DMS53 treated with DMSO at 0.1 percent for 48 hours (cell line): ENCODE results near the gene ZNF529.

Experiments
- DNase-seq: peaks from one replicate; lab custom pipeline; 2025; ENCODE audit not compliant: unreplicated experiment; lab: John Stamatoyannopoulos, UW

ZNF529 gene

DNA sequence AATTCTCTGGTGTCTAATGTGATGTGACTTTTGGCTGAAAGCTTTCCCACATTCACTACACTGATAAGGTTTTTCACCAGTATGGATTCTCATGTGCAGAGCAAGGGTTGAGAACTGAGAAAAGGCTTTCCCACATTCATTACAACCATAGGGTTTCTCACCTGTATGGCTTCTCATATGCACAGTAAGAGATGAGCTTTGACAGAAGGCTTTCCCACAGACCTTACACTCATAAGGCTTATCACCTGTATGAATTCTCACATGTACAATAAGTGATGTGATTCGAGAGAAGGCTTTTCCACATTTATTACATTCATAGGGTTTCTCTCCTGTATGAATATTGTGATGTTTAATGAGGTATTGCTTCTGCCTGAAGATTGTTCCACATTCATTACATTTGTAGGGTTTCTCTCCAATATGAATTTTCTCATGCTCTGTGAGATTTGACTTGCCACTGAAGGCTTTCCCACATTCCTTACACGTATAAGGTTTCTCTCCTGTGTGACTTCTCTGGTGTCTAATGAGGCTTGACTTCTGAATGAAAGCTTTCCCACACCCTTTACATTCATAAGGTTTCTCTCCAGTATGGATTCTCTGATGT is 59.0 kb downstream of the ZNF529 start:
- DNase-seq, result no peak

DNA sequence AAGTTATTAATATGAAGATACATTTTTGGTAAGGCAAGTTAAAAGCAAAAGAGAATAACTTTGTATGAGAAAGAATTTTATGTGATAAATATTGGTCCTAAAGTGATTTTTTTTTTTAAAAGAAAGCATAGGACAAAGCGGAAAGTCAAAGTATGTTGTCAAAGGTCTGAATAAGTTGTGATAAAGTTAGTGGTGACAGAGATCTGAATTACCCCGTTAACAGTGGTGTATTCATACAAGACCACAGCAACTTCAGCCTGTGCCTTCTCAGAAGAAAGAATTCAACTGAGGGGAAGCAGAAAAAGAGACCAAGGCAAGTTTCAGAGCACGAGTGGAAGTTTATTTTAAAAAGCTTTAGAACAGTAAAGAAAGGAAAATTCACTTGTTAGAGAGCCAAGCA is 64.8 kb downstream of the ZNF529 start:
- no peak for DNase-seq

DNA sequence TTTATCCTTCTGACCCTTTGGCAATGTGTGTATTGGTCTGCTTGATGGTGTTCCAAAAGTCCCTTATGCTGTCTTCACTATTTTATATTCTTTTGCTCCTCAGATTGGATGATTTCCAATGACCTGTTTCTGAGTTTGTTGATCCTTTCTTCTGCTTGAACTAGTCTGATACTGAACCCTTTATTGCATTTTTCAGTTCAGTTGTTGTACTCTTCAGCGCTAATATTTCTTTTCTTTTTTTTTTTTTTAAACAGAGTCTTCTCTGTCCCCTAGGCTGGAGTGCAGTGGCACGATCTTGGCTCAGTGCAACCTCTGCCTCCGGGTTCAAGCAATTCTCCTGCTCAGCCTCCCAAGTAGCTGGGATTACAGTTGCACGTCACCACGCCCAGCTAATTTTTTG is 71.1 kb downstream of the ZNF529 start:
- DNase-seq, result no peak

DNA sequence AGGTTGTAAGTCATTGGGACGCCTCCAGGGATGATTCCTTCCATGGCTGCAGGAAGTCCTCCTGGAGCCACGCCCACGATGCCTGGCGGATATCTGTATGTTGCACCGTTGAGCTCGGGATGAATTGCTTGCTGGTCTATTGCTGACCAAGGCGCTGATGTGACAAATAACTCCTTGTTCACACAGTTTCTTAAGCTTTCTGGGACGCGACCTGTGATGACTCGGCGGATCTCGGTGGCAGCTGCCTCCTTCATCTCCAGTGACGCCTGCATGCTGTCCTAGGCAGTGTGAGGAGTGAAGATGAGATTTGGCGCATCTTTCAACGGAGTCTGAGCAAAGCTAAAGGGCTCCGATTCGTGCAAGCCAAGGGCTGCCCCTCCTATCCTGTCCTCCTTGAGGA is 76.1 kb downstream of the ZNF529 start:
- no peak for DNase-seq
